ENCODE data around the gene ITPR2.
"Not testable (repeated sequence)": the region's sequence is repeated elsewhere in the genome, so short reads cannot be mapped to it uniquely, and the experiment has no call there.

The ITPR2 gene

GRCh38 chr12:26698186-26698585, 134.8 kb downstream of the ITPR2 start:
- no peak for DNase-seq

GRCh38 chr12:26697217-26697616, 135.8 kb downstream of the ITPR2 start:
- no peak for DNase-seq

GRCh38 chr12:26696613-26697092, 136.3 kb downstream of the ITPR2 start:
- DNase-seq, result no peak

- no peak for DNase-seq
These were observed 136.9 kb downstream of the ITPR2 start for GRCh38 chr12:26696048-26696612.

GRCh38 chr12:26694402-26694801, 138.6 kb downstream of the ITPR2 start:
- DNase-seq, result no peak

GRCh38 chr12:26692407-26692806, 140.6 kb downstream of the ITPR2 start:
- DNase-seq, result no peak

GRCh38 chr12:26691234-26691970, 141.6 kb downstream of the ITPR2 start:
- peak; percentile 7 for DNase-seq

GRCh38 chr12:26690601-26691000, 142.4 kb downstream of the ITPR2 start:
- no peak for DNase-seq

- no peak for DNase-seq
These were observed 143.6 kb downstream of the ITPR2 start for GRCh38 chr12:26689281-26689841.

- no peak for DNase-seq
These were observed 144.6 kb downstream of the ITPR2 start for GRCh38 chr12:26688344-26688904.

- DNase-seq, result no peak
These were observed 146.6 kb downstream of the ITPR2 start for GRCh38 chr12:26686408-26686807.

GRCh38 chr12:26684101-26684500, 148.9 kb downstream of the ITPR2 start:
- no peak for DNase-seq

- no peak for DNase-seq
These were observed 149.6 kb downstream of the ITPR2 start for GRCh38 chr12:26683443-26683842.

- no peak for DNase-seq
These were observed 152.1 kb downstream of the ITPR2 start for GRCh38 chr12:26680727-26681455.

GRCh38 chr12:26678697-26679660, 154.0 kb downstream of the ITPR2 start:
- DNase-seq, result no peak

GRCh38 chr12:26671487-26671886, 161.5 kb downstream of the ITPR2 start:
- DNase-seq, result not testable (repeated sequence)

- no peak for DNase-seq
These were observed 164.1 kb downstream of the ITPR2 start for GRCh38 chr12:26668847-26669246.

GRCh38 chr12:26668230-26668629, 164.8 kb downstream of the ITPR2 start:
- DNase-seq, result no peak

GRCh38 chr12:26666286-26666685, 166.7 kb downstream of the ITPR2 start:
- no peak for DNase-seq

- no peak for DNase-seq
These were observed 171.6 kb downstream of the ITPR2 start for GRCh38 chr12:26661399-26661798.

GRCh38 chr12:26659930-26660329, 173.1 kb downstream of the ITPR2 start:
- no peak for DNase-seq

- no peak for DNase-seq
These were observed 174.0 kb downstream of the ITPR2 start for GRCh38 chr12:26658991-26659390.
